ENCODE measurements around the gene KLF15. TPM values are rescaled to one million over a fixed set of nuclear protein-coding genes. Genes with fewer than 3 reads are reported as not detected.

Gene KLF15
- total RNA-seq (not detected), polyA plus RNA-seq (not detected)

DNA sequence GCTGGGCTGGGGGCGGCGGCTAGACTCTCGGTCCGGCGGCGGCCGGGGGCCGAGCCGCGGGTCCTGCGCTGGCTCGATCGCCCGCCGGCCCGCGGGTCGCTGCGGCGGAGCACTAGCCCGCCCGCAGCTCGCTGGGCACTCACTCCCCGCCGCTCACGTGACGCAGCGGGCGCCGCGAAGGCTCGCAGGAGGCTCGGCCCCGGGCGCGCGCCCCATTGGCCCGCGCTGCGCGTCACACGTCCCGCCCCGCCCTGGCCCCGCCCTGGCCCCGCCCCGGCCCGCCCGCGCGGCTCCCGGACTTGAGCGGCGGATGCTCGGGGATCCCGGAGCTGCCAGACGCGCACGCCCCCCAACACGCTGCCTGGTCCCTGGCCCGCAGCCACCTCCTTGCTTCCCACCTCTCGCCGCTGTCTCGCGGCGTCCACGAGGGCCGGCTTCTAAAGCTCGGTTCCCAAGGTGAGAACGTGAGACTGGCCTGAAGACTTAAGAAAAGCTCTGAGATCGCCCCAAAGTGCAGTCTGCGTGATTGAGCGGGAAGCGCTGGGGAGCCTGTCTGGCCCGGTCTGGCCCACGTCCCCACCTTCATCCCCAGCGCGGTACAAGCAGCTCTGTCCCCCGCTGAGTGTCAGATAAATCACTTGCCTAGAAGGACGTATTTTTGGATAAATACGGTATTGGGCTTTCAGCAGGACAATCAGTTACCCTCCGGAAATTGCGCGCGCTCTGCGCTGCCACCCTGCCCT lies at the start of gene KLF15:
TSS of gene KLF15 (minus strand) at position 114 of the 743 bp plus-strand sequence. CDS start 4,486 bp downstream, outside the sequence.
- Mint-ChIP-seq H3K27ac (peak within 1 kb of the TSS; percentile 23 to 82 (median 59)), H3K27me3 (peaks cover 46% of the 10 kb centered on the region), H3K36me3 (no peaks in the 10 kb centered on the region), H3K4me3 (peak within 1 kb of the TSS; percentile 83 to 93 (median 90)), H3K4me1 (peaks cover 0 to 23% (median 3%) of the 10 kb centered on the region in 4 donors), H3K9me3 (peaks cover 0 to 3% (median 0%) of the 10 kb centered on the region in 7 donors)
- peak within 1 kb of the TSS; percentile 44 for H3K4me3 ChIP-seq (ENCODE audit: low read depth, low read length)
- peak; percentile 80 to 81 for ATAC-seq (ENCODE audit: low read depth in 2 of 2)
- no peak within 1 kb of the TSS for H3K27ac ChIP-seq (ENCODE audit: insufficient read depth, low read length, poor library complexity, severe bottlenecking)
- H3K4me1 ChIP-seq (ENCODE audit: control insufficient read depth, insufficient read depth, low read length, poor library complexity, severe bottlenecking), result peaks cover 18% of the 10 kb centered on the region
- H3K9me3 ChIP-seq (ENCODE audit: control insufficient read depth in 2 of 2, low read length in 2 of 2), result no peaks in the 10 kb centered on the region
- peak; percentile 56 to 76 (median 61) for DNase-seq
- H3K27me3 ChIP-seq (ENCODE audit: control insufficient read depth, insufficient read depth, low read length), result peaks cover 20% of the 10 kb centered on the region
- H3K36me3 ChIP-seq (ENCODE audit: control insufficient read depth, insufficient read depth, low read length), result no peaks in the 10 kb centered on the region

DNA sequence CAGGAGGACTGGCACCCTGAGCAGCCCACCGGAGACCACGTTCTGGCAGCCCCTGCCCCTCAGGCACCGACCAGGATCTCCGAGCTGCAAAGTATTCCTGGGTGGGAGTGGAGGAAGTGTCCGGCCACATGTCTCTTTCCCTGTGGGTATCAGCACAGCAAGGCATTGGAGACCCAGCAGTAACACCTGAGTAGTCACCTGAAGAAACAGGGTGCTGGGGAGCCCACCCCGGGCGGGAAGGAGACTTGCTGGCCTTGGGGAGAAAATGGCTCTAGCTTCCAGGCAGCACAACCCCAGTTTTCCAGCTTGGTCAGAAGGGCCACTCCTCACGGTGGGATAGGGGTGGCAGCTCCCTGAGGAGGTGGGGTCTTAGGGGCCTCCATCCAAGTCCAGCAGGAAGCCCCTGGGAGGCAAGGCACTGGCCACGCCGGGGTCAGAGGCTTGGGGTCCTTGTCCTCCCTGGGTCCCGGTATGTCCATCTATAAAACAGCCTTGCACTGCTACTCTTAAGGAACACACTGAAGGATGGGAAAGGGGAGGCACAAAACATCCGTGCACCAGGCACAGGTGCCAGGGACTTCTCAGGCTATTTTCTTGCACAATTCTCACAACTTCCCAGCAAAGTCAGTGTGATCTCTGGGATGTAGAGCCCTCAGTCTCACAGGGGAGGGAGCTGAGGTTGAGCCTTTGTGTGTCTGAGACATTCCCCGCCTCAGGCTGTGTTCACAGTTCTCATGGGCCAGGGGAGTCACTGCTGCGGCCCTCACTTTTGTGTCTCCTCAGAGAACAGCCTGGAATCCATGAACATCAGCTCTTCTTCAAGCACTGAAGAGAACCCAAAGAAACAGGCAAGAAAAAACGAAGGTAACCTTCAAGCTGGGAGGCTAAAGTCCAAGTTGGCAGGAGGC lies 49.4 kb upstream of the KLF15 start:
- Mint-ChIP-seq H3K9me3 (peaks cover 0 to 5% (median 0%) of the 10 kb centered on the region in 7 donors), H3K4me3 (no peak overlapping the region), H3K36me3 (no peaks in the 10 kb centered on the region), H3K27me3 (no peaks in the 10 kb centered on the region), H3K4me1 (no peaks in the 10 kb centered on the region), H3K27ac (no peak overlapping the region)
- Histone ChIP-seq H3K27me3 (ENCODE audit: control insufficient read depth, insufficient read depth, low read length) (no peaks in the 10 kb centered on the region), H3K27ac (ENCODE audit: insufficient read depth, low read length, poor library complexity, severe bottlenecking) (no peak overlapping the region), H3K4me1 (ENCODE audit: control insufficient read depth, insufficient read depth, low read length, poor library complexity, severe bottlenecking) (no peaks in the 10 kb centered on the region), H3K36me3 (ENCODE audit: control insufficient read depth, insufficient read depth, low read length) (no peaks in the 10 kb centered on the region), H3K4me3 (ENCODE audit: low read depth, low read length) (no peak overlapping the region), H3K9me3 (ENCODE audit: control insufficient read depth in 2 of 2, low read length in 2 of 2) (no peaks in the 10 kb centered on the region)
- ATAC-seq (ENCODE audit: low read depth in 2 of 2) (no peak), DNase-seq (no peak)

DNA sequence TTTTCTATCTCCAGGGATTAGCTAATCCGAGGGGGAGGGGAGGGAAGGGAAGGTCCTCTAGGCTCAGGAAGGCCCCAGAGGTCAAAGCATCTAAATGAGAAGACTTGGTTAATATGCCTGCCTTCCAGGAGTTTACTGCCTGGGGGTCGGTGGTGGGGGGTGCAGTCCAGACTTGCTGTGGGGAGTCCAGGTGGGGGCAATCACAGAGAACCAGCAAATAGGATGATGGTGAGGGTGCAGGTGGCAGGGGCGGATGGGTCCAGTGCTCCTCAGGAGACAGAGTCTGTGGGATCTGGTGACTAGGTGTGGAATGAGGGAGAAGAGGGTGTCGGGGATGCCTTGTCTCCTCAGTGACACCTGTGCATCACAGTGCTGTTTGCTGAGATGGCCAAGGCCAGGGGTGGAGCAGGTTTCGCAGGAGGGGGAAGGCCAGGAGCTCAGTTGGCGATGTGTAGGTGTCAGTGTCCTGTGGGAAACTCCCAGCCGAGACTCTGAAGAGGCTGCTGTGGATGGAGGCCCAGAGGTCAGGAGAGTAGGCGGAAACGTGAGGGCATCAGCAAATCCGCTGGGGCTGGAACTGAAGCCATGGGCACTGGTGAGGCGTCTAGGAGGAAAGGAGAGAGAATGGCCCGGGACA lies 45.6 kb upstream of the KLF15 start:
- H3K27ac Mint-ChIP-seq, result no peak overlapping the region
- no peaks in the 10 kb centered on the region for H3K36me3 Mint-ChIP-seq
- H3K36me3 ChIP-seq (ENCODE audit: control insufficient read depth, insufficient read depth, low read length), result no peaks in the 10 kb centered on the region
- H3K4me3 ChIP-seq (ENCODE audit: low read depth, low read length), result no peak overlapping the region
- ATAC-seq (ENCODE audit: low read depth in 2 of 2) (no peak), DNase-seq (no peak)
- peaks cover 0 to 2% (median 0%) of the 10 kb centered on the region in 7 donors for H3K9me3 Mint-ChIP-seq
- H3K4me1 ChIP-seq (ENCODE audit: control insufficient read depth, insufficient read depth, low read length, poor library complexity, severe bottlenecking), result no peaks in the 10 kb centered on the region
- no peaks in the 10 kb centered on the region for H3K9me3 ChIP-seq (ENCODE audit: control insufficient read depth in 2 of 2, low read length in 2 of 2)
- no peak overlapping the region for H3K4me3 Mint-ChIP-seq
- H3K27me3 Mint-ChIP-seq, result no peaks in the 10 kb centered on the region
- H3K4me1 Mint-ChIP-seq, result no peaks in the 10 kb centered on the region
- no peaks in the 10 kb centered on the region for H3K27me3 ChIP-seq (ENCODE audit: control insufficient read depth, insufficient read depth, low read length)
- H3K27ac ChIP-seq (ENCODE audit: insufficient read depth, low read length, poor library complexity, severe bottlenecking), result no peak overlapping the region

DNA sequence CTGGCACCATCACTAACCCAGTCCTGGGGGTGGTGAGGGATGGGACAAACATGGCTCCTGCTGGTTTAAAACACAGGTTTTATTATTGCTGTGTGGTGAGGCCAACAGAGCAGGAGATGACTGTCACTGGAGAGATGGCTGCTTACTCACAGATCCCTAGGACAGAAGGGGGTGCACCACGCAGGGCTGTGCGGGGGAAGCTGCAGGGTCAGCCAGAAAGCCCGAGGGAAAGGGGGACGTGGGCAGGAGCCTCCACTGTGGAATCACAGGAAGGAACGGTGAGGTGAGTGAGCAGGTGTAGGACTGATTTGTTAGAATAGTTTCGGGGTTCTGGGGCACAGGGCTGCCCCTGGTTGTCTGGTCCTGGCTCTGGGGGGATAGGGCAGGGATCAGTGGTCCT lies 45.0 kb upstream of the KLF15 start:
- ATAC-seq (ENCODE audit: low read depth in 2 of 2) (no peak), DNase-seq (no peak)
- peak overlapping the region in 1 of 3 donors; percentile 5 for H3K27ac Mint-ChIP-seq
- peaks cover 0 to 2% (median 0%) of the 10 kb centered on the region in 7 donors for H3K9me3 Mint-ChIP-seq
- H3K36me3 Mint-ChIP-seq, result no peaks in the 10 kb centered on the region
- Histone ChIP-seq H3K27me3 (ENCODE audit: control insufficient read depth, insufficient read depth, low read length) (no peaks in the 10 kb centered on the region), H3K4me3 (ENCODE audit: low read depth, low read length) (no peak overlapping the region), H3K9me3 (ENCODE audit: control insufficient read depth in 2 of 2, low read length in 2 of 2) (no peaks in the 10 kb centered on the region), H3K36me3 (ENCODE audit: control insufficient read depth, insufficient read depth, low read length) (no peaks in the 10 kb centered on the region), H3K27ac (ENCODE audit: insufficient read depth, low read length, poor library complexity, severe bottlenecking) (no peak overlapping the region), H3K4me1 (ENCODE audit: control insufficient read depth, insufficient read depth, low read length, poor library complexity, severe bottlenecking) (no peaks in the 10 kb centered on the region)
- H3K27me3 Mint-ChIP-seq, result peaks cover 1% of the 10 kb centered on the region
- H3K4me3 Mint-ChIP-seq, result no peak overlapping the region
- H3K4me1 Mint-ChIP-seq, result no peaks in the 10 kb centered on the region

DNA sequence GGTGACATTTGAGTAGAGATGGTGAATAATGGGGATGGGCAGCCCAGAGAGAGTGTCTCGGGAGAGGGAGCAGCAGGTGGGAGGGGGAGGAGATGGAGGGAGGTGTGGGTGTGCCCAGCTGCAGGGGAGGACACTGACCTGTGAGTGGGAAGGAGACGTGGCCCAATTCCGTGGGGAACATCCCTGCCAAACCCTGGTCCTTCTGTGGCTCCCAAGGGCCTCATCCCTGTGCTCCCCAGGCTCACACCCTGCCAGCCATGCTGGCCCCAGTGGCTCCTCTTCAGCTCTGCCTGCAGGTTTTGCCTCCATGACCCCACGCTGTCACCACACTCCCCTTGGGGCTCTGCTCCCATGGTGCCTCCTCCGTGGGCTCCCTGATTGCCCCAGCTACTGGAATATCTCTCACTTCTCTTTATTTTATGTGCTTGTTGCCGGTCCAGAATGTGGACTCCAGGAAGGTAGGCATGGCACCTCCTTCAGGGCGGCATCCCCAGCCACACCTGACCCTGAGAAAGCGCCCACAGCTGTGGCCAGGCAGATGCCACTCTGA lies 44.5 kb upstream of the KLF15 start:
- peak overlapping the region in 1 of 3 donors; percentile 5 for H3K27ac Mint-ChIP-seq
- Histone ChIP-seq H3K4me3 (ENCODE audit: low read depth, low read length) (no peak overlapping the region), H3K27ac (ENCODE audit: insufficient read depth, low read length, poor library complexity, severe bottlenecking) (no peak overlapping the region), H3K4me1 (ENCODE audit: control insufficient read depth, insufficient read depth, low read length, poor library complexity, severe bottlenecking) (no peaks in the 10 kb centered on the region), H3K36me3 (ENCODE audit: control insufficient read depth, insufficient read depth, low read length) (no peaks in the 10 kb centered on the region), H3K27me3 (ENCODE audit: control insufficient read depth, insufficient read depth, low read length) (no peaks in the 10 kb centered on the region), H3K9me3 (ENCODE audit: control insufficient read depth in 2 of 2, low read length in 2 of 2) (no peaks in the 10 kb centered on the region)
- peaks cover 0 to 2% (median 0%) of the 10 kb centered on the region in 7 donors for H3K9me3 Mint-ChIP-seq
- no peak for ATAC-seq (ENCODE audit: low read depth in 2 of 2)
- H3K4me1 Mint-ChIP-seq, result no peaks in the 10 kb centered on the region
- peaks cover 6% of the 10 kb centered on the region for H3K27me3 Mint-ChIP-seq
- no peaks in the 10 kb centered on the region for H3K36me3 Mint-ChIP-seq
- no peak for DNase-seq
- no peak overlapping the region for H3K4me3 Mint-ChIP-seq

DNA sequence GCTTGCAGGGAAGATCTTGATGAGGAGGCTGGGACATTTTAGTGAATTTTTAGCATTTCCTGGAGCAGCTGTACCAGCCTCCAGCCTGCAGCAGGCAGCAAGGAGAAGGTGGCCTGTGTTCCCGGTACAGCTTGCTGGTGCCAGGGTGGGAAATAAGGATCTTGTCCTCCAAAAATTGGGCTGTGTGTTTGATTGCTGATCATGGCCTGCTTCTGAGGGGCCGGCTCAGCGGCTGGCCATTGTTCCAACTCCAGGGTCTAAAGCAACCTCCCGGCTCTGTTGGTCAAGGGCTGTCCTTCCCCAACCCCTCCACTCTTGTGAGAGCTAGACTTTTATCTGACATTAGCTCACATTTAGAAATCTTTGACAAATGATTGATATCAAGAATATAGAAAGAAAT lies 42.5 kb upstream of the KLF15 start:
- Mint-ChIP-seq H3K9me3 (peaks cover 0 to 2% (median 0%) of the 10 kb centered on the region in 7 donors), H3K27me3 (peaks cover 6% of the 10 kb centered on the region), H3K4me1 (no peaks in the 10 kb centered on the region), H3K27ac (no peak overlapping the region), H3K36me3 (no peaks in the 10 kb centered on the region), H3K4me3 (no peak overlapping the region)
- Histone ChIP-seq H3K4me3 (ENCODE audit: low read depth, low read length) (no peak overlapping the region), H3K27me3 (ENCODE audit: control insufficient read depth, insufficient read depth, low read length) (no peaks in the 10 kb centered on the region), H3K9me3 (ENCODE audit: control insufficient read depth in 2 of 2, low read length in 2 of 2) (no peaks in the 10 kb centered on the region), H3K36me3 (ENCODE audit: control insufficient read depth, insufficient read depth, low read length) (no peaks in the 10 kb centered on the region), H3K4me1 (ENCODE audit: control insufficient read depth, insufficient read depth, low read length, poor library complexity, severe bottlenecking) (no peaks in the 10 kb centered on the region), H3K27ac (ENCODE audit: insufficient read depth, low read length, poor library complexity, severe bottlenecking) (no peak overlapping the region)
- ATAC-seq (ENCODE audit: low read depth in 2 of 2) (no peak), DNase-seq (no peak)

DNA sequence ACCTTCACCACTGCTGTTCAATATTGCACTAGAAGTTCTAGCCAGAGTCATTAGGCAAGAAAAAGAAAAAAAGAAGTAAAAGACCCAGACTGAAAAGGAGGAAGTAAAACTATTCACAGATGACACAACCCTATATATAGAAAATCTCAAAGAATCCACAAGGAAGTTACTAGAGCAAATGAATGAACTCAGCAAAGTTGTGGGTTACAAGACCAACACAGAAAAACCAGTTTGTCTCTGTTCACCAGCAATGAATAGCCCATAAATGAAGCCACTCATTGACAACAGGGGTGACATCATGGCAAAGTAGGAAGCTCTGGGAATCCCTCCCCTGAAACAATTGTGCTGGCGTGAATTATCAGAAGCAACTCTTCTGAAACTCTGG lies 42.1 kb upstream of the KLF15 start:
- no peaks in the 10 kb centered on the region for H3K9me3 ChIP-seq (ENCODE audit: control insufficient read depth in 2 of 2, low read length in 2 of 2)
- H3K4me1 ChIP-seq (ENCODE audit: control insufficient read depth, insufficient read depth, low read length, poor library complexity, severe bottlenecking), result no peaks in the 10 kb centered on the region
- no peak overlapping the region for H3K4me3 ChIP-seq (ENCODE audit: low read depth, low read length)
- no peak for ATAC-seq (ENCODE audit: low read depth in 2 of 2)
- Mint-ChIP-seq H3K4me1 (no peaks in the 10 kb centered on the region), H3K36me3 (no peaks in the 10 kb centered on the region), H3K27me3 (peaks cover 6% of the 10 kb centered on the region), H3K9me3 (peaks cover 0 to 2% (median 0%) of the 10 kb centered on the region in 7 donors), H3K27ac (no peak overlapping the region), H3K4me3 (no peak overlapping the region)
- no peak overlapping the region for H3K27ac ChIP-seq (ENCODE audit: insufficient read depth, low read length, poor library complexity, severe bottlenecking)
- no peak for DNase-seq
- no peaks in the 10 kb centered on the region for H3K36me3 ChIP-seq (ENCODE audit: control insufficient read depth, insufficient read depth, low read length)
- no peaks in the 10 kb centered on the region for H3K27me3 ChIP-seq (ENCODE audit: control insufficient read depth, insufficient read depth, low read length)

All from CD4-positive, CD25-positive, alpha-beta regulatory T cell (primary cell).